Colonic mucosa (tissue), 4 donors: Measurements from ENCODE around the gene IRF1. TPM values are rescaled to one million over a fixed set of nuclear protein-coding genes. Genes with fewer than 3 reads are reported as not detected.

Experiments used
- DNase-seq: peaks from one replicate; pipeline ENCODE4 v3.0.0-alpha.2; 2020
- H3K27ac ChIP-seq: fragments of 200-600 bp; one replicate; pipeline ENCODE4 v1.8.0; 2021
- H3K27me3 ChIP-seq: fragments of 200-600 bp; one replicate; pipeline ENCODE4 v1.8.0; 2021
- H3K36me3 ChIP-seq: fragments of 200-600 bp; one replicate; pipeline ENCODE4 v1.8.0; 2021
- H3K4me1 ChIP-seq: fragments of 200-600 bp; one replicate; pipeline ENCODE4 v1.8.0; 2021; ENCODE audit warnings: mild to moderate bottlenecking
- H3K4me3 ChIP-seq: fragments of 200-600 bp; one replicate; pipeline ENCODE4 v1.8.0; 2021
- H3K9ac ChIP-seq, 2 donors: one replicate each; pipeline ENCODE4 v1.7.0; 2013; ENCODE audit warnings: control low read depth in 2 of 2, low read depth in 2 of 2, low read length in 2 of 2
- H3K9me3 ChIP-seq: fragments of 200-600 bp; one replicate; pipeline ENCODE4 v1.8.0; 2021
- intact Hi-C: fragments of 100-400 bp; cut with DNase I; formaldehyde crosslinking; loops from one replicate; pipeline ENCODE4 v1.14.1; 2022
- total RNA-seq, 2 donors: library from RNA; stranded (reverse); fragmentation: NEBNext Ultra II Directional in 1 of 2; extraction: Animal tissue kit (Norgen Biotek cat#: 25700) in 1 of 2; gene quantifications; one replicate each; pipeline ENCODE4 v1.2.1, GENCODE V29; 2021
- TF ChIP-seq, protein P1 (sequence below): fragments of 200-600 bp; IDR thresholded peaks from one replicate; pipeline ENCODE4 v1.8.0; 2022; ENCODE audit warnings: antibody characterized with exemption, mild to moderate bottlenecking
- donor health status: healthy.
- donor health status: DM: no; HTN: no; CAD: no.
- donor health status: DM: no; HTN: no; CAD: no.

IRF1 gene
- total RNA-seq, 2 donors from 2014 or later = 59.7 to 87.8 TPM

DNA sequence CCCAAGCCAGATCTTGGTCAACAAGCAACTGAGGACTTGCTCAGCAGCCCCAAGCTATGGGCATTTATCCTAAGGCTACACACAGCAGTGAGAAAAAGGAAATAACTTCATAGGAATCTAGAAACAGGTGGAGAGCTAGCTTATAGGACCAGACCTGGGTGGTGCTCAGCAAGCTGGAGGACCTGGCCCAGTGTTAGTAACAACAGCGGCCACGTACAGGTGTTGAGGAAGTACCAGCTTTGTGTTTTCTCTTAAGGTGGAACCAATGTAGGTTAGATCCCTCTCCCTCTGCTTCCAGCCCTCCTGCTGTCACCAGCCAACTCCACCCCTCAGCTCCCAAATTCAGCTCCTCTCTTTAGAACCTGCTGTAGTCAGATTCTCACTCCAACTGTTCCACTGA lies 43.4 kb downstream of the IRF1 start:
- Histone ChIP-seq H3K27me3 (no peaks in the 10 kb centered on the region), H3K27ac (peak overlapping the region; percentile 35), H3K36me3 (no peaks in the 10 kb centered on the region), H3K9me3 (no peaks in the 10 kb centered on the region), H3K9ac (no peak overlapping the region), H3K4me3 (no peak overlapping the region), H3K4me1 (peaks cover 12% of the 10 kb centered on the region)
- intact Hi-C loops = no loop called here
- TF ChIP-seq, protein P1, sequence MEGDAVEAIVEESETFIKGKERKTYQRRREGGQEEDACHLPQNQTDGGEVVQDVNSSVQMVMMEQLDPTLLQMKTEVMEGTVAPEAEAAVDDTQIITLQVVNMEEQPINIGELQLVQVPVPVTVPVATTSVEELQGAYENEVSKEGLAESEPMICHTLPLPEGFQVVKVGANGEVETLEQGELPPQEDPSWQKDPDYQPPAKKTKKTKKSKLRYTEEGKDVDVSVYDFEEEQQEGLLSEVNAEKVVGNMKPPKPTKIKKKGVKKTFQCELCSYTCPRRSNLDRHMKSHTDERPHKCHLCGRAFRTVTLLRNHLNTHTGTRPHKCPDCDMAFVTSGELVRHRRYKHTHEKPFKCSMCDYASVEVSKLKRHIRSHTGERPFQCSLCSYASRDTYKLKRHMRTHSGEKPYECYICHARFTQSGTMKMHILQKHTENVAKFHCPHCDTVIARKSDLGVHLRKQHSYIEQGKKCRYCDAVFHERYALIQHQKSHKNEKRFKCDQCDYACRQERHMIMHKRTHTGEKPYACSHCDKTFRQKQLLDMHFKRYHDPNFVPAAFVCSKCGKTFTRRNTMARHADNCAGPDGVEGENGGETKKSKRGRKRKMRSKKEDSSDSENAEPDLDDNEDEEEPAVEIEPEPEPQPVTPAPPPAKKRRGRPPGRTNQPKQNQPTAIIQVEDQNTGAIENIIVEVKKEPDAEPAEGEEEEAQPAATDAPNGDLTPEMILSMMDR = no peak
- no peak for DNase-seq

DNA sequence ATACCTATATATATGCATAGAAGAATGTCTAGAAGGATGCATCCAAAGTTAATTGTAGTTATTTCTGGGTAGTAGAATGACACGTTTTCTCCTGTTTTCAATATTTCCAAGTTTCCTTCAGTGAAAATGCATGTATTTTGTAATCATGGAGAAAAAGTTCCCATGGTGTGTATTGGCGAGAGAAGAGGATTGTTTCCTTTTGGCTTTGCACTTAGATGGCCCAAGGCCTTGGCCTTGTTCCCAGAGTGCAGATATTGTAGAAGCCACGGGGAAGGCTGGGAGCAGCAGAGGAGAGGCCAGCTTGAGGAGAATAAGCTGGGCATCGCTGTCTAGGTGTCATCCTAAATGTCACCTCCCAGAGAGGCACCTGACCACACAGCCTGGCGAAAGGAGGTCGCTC lies 44.0 kb downstream of the IRF1 start:
- Histone ChIP-seq H3K27ac (peak overlapping the region; percentile 35), H3K4me1 (peaks cover 12% of the 10 kb centered on the region), H3K36me3 (no peaks in the 10 kb centered on the region), H3K4me3 (no peak overlapping the region), H3K9ac (no peak overlapping the region), H3K9me3 (no peaks in the 10 kb centered on the region), H3K27me3 (no peaks in the 10 kb centered on the region)
- intact Hi-C loops = no loop called here
- TF ChIP-seq, protein P1 = no peak
- peak; percentile 71 for DNase-seq

- Histone ChIP-seq H3K4me3 (no peak overlapping the region), H3K27me3 (no peaks in the 10 kb centered on the region), H3K36me3 (no peaks in the 10 kb centered on the region), H3K27ac (no peak overlapping the region), H3K4me1 (peaks cover 12% of the 10 kb centered on the region), H3K9ac (no peak overlapping the region), H3K9me3 (no peaks in the 10 kb centered on the region)
- DNase-seq = no peak
- TF ChIP-seq, protein P1 = no peak
- intact Hi-C loops = no loop called here
These were observed 44.6 kb downstream of the IRF1 start for GRCh38 chr5:132445930-132446329.

- Histone ChIP-seq H3K9me3 (no peaks in the 10 kb centered on the region), H3K27me3 (no peaks in the 10 kb centered on the region), H3K9ac (no peak overlapping the region), H3K4me3 (no peak overlapping the region), H3K36me3 (no peaks in the 10 kb centered on the region), H3K27ac (no peak overlapping the region), H3K4me1 (peaks cover 12% of the 10 kb centered on the region)
- no peak for DNase-seq
- TF ChIP-seq, protein P1 = no peak
- intact Hi-C loops = no loop called here
These were observed 45.0 kb downstream of the IRF1 start for GRCh38 chr5:132445640-132445923.

- H3K9ac ChIP-seq = no peak overlapping the region
- H3K9me3 ChIP-seq = no peaks in the 10 kb centered on the region
- DNase-seq = no peak
- intact Hi-C loops = no loop called here
- no peaks in the 10 kb centered on the region for H3K27me3 ChIP-seq
- H3K36me3 ChIP-seq = no peaks in the 10 kb centered on the region
- TF ChIP-seq, protein P1 = no peak
- H3K4me1 ChIP-seq = peaks cover 12% of the 10 kb centered on the region
- no peak overlapping the region for H3K27ac ChIP-seq
- H3K4me3 ChIP-seq = no peak overlapping the region
These were observed 45.5 kb downstream of the IRF1 start for GRCh38 chr5:132444841-132445639.
